BE2C (cell line): ENCODE measurements around the gene MACC1.

Source experiments
- DNase-seq: peaks from one replicate; pipeline ENCODE4 v3.0.0-alpha.2; 2020
- H3K27me3 ChIP-seq: fragments of 250-450 bp; sonication (Bioruptor Pico); 2 replicates; pipeline ENCODE4 v1.5.1; 2020; ENCODE audit warnings: mild to moderate bottlenecking
- H3K36me3 ChIP-seq: fragments of 250-450 bp; sonication (Bioruptor Pico); 2 replicates; pipeline ENCODE4 v1.5.1; 2020; ENCODE audit warnings: mild to moderate bottlenecking
- H3K4me1 ChIP-seq: fragments of 250-450 bp; sonication (Bioruptor Pico); 2 replicates; pipeline ENCODE4 v1.5.1; 2020
- H3K4me3 ChIP-seq: 2 replicates; pipeline ENCODE4 v1.5.1; 2011; ENCODE audit warnings: low read depth, low read length
- H3K9me3 ChIP-seq: fragments of 250-450 bp; sonication (Bioruptor Pico); 2 replicates; pipeline ENCODE4 v1.5.1; 2020
- CTCF ChIP-seq: IDR thresholded peaks from 2 replicates; pipeline ENCODE4 v1.5.1; 2012; ENCODE audit warnings: mild to moderate bottlenecking, low read depth, low read length

MACC1 gene

GRCh38 chr7:20218279-20218678, 1.1 kb upstream of the MACC1 start:
- Histone ChIP-seq H3K36me3 (no peaks in the 10 kb centered on the region), H3K4me1 (peaks cover 11% of the 10 kb centered on the region), H3K27me3 (no peaks in the 10 kb centered on the region), H3K9me3 (no peaks in the 10 kb centered on the region), H3K4me3 (no peak overlapping the region)
- no peak for DNase-seq
- no peak for TF ChIP-seq CTCF

- no peaks in the 10 kb centered on the region for H3K9me3 ChIP-seq
- H3K4me3 ChIP-seq: no peak overlapping the region
- H3K4me1 ChIP-seq: peaks cover 11% of the 10 kb centered on the region
- DNase-seq: no peak
- no peak for TF ChIP-seq CTCF
- no peaks in the 10 kb centered on the region for H3K27me3 ChIP-seq
- no peaks in the 10 kb centered on the region for H3K36me3 ChIP-seq
These were observed 663 bp downstream of the MACC1 start for GRCh38 chr7:20216406-20217036.

- H3K36me3 ChIP-seq: no peaks in the 10 kb centered on the region
- H3K4me1 ChIP-seq: peaks cover 11% of the 10 kb centered on the region
- H3K9me3 ChIP-seq: no peaks in the 10 kb centered on the region
- H3K4me3 ChIP-seq: no peak overlapping the region
- H3K27me3 ChIP-seq: no peaks in the 10 kb centered on the region
- DNase-seq: no peak
- no peak for TF ChIP-seq CTCF
These were observed 2.1 kb downstream of the MACC1 start for GRCh38 chr7:20214921-20215669.

GRCh38 chr7:20214132-20214531, 3.1 kb downstream of the MACC1 start:
- no peaks in the 10 kb centered on the region for H3K9me3 ChIP-seq
- H3K4me1 ChIP-seq: peaks cover 6% of the 10 kb centered on the region; the same call in 1 of the 2 replicates
- no peaks in the 10 kb centered on the region for H3K36me3 ChIP-seq
- TF ChIP-seq CTCF: no peak
- no peaks in the 10 kb centered on the region for H3K27me3 ChIP-seq
- no peak overlapping the region for H3K4me3 ChIP-seq
- no peak for DNase-seq

GRCh38 chr7:20213378-20213777, 3.8 kb downstream of the MACC1 start:
- DNase-seq: no peak
- H3K9me3 ChIP-seq: no peaks in the 10 kb centered on the region
- no peaks in the 10 kb centered on the region for H3K27me3 ChIP-seq
- H3K36me3 ChIP-seq: no peaks in the 10 kb centered on the region
- no peak overlapping the region for H3K4me3 ChIP-seq
- TF ChIP-seq CTCF: no peak
- peaks cover 3% of the 10 kb centered on the region; the same call in 1 of the 2 replicates for H3K4me1 ChIP-seq

- no peaks in the 10 kb centered on the region; the same call in 1 of the 2 replicates for H3K9me3 ChIP-seq
- H3K27me3 ChIP-seq: no peaks in the 10 kb centered on the region
- DNase-seq: no peak
- H3K4me1 ChIP-seq: peaks cover 3% of the 10 kb centered on the region; the same call in 1 of the 2 replicates
- TF ChIP-seq CTCF: no peak
- H3K36me3 ChIP-seq: no peaks in the 10 kb centered on the region
- no peak overlapping the region for H3K4me3 ChIP-seq
These were observed 5.8 kb downstream of the MACC1 start for GRCh38 chr7:20211376-20211775.
